ENCODE measurements around the gene MMP12. TPM values are rescaled to one million over a fixed set of nuclear protein-coding genes. Genes with fewer than 3 reads are reported as not detected.

MMP12 gene
- total RNA-seq, 1 experiment from 2014 or later = not detected

- no peak for TF ChIP-seq HMGXB4 (CRISPR knock-in tag; IDR thresholded peaks at IDR 0.05)
Observed at GRCh38 chr11:102920118-102920684, 45.4 kb upstream of the MMP12 start (continued).

GRCh38 chr11:102915044-102915375, 40.2 kb upstream of the MMP12 start:
- POLR2A ChIA-PET = no interaction called here

GRCh38 chr11:102914238-102915043, 39.7 kb upstream of the MMP12 start:
- DNase-seq (ENCODE audit: low spot score) (peak; percentile 34), ATAC-seq (peak; percentile 94)
- Mint-ChIP-seq H3K36me3 (peaks cover 9% of the 10 kb centered on the region), H3K9me3 (peaks cover 3% of the 10 kb centered on the region), H3K27ac (no peak overlapping the region), H3K27me3 (ENCODE audit: low read depth) (no peaks in the 10 kb centered on the region), H3K4me3 (no peak overlapping the region), H3K4me1 (peaks cover 21% of the 10 kb centered on the region)
- TF ChIP-seq ZNF281 (CRISPR knock-in tag; IDR thresholded peaks at IDR 0.05) (no peak), SP1 (CRISPR knock-in tag; conservative IDR thresholded peaks at IDR 0.05) (no peak)
- ChIA-PET CTCF (interaction anchor here (0.6 to 2.4 kb wide), 31 partner anchors 11 to 247 kb away, joined by 3 to 34 read pairs (median 4); partner anchors contain the start of genes DCUN1D5, DYNC2H1 and MMP3), POLR2A (no interaction called here)

More at GRCh38 chr11:102915044-102915375, 40.2 kb upstream of the MMP12 start:
- no peaks in the 10 kb centered on the region for H3K9me3 Mint-ChIP-seq
- no peaks in the 10 kb centered on the region for H3K27me3 Mint-ChIP-seq (ENCODE audit: low read depth)
- TF ChIP-seq CBFB (CRISPR knock-in tag; IDR thresholded peaks at IDR 0.05; ENCODE audit: low read depth) = no peak
- no peak for TF ChIP-seq MYBL2 (CRISPR knock-in tag; IDR thresholded peaks at IDR 0.05)
- TF ChIP-seq NFATC4 (CRISPR knock-in tag; IDR thresholded peaks at IDR 0.05) = no peak
- TF ChIP-seq ZNF281 (CRISPR knock-in tag; IDR thresholded peaks at IDR 0.05) = no peak
- no peak for TF ChIP-seq ZNF263 (CRISPR knock-in tag; IDR thresholded peaks at IDR 0.05; ENCODE audit: low read depth)
- TF ChIP-seq ZNF671 (CRISPR knock-in tag; IDR thresholded peaks at IDR 0.05) = no peak
- TF ChIP-seq E2F5 (CRISPR knock-in tag; IDR thresholded peaks at IDR 0.05) = no peak
- TF ChIP-seq PRRX2 (CRISPR knock-in tag; IDR thresholded peaks at IDR 0.05) = no peak
- no peak for TF ChIP-seq ZNF232 (CRISPR knock-in tag; IDR thresholded peaks at IDR 0.05)
- ATAC-seq (no peak), DNase-seq (ENCODE audit: low spot score) (no peak)
- peaks cover 6% of the 10 kb centered on the region for H3K36me3 Mint-ChIP-seq
- CTCF ChIA-PET = interaction anchor here (0.8 to 2.4 kb wide), 28 partner anchors 12 to 247 kb away, joined by 3 to 34 read pairs (median 5); partner anchors contain the start of genes DCUN1D5, DYNC2H1 and MMP3
- peaks cover 21% of the 10 kb centered on the region for H3K4me1 Mint-ChIP-seq
- no peak overlapping the region for H3K27ac Mint-ChIP-seq
- no peak overlapping the region for H3K4me3 Mint-ChIP-seq
